ENCODE measurements around the gene LMNTD2.

GRCh38 chr11:559712-560304 lies 730 bp downstream of the LMNTD2 start:
- TF ChIP-seq, protein P1, sequence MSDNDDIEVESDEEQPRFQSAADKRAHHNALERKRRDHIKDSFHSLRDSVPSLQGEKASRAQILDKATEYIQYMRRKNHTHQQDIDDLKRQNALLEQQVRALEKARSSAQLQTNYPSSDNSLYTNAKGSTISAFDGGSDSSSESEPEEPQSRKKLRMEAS (CRISPR knock-in tag; IDR thresholded peaks at IDR 0.05), result no peak
- TF ChIP-seq, protein P2, sequence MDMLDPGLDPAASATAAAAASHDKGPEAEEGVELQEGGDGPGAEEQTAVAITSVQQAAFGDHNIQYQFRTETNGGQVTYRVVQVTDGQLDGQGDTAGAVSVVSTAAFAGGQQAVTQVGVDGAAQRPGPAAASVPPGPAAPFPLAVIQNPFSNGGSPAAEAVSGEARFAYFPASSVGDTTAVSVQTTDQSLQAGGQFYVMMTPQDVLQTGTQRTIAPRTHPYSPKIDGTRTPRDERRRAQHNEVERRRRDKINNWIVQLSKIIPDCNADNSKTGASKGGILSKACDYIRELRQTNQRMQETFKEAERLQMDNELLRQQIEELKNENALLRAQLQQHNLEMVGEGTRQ (CRISPR knock-in tag; IDR thresholded peaks at IDR 0.05), result no peak
- TF ChIP-seq CTCF (IDR thresholded peaks at IDR 0.05) (no peak), TP53 (CRISPR knock-in tag; IDR thresholded peaks at IDR 0.05) (no peak), ZNF232 (CRISPR knock-in tag; IDR thresholded peaks at IDR 0.05) (no peak), ELF4 (CRISPR knock-in tag; IDR thresholded peaks at IDR 0.05; ENCODE audit: low read depth) (no peak), IRF2 (CRISPR knock-in tag; IDR thresholded peaks at IDR 0.05; ENCODE audit: borderline replicate concordance, low read depth) (no peak), ZNF121 (CRISPR knock-in tag; IDR thresholded peaks at IDR 0.05) (peak; percentile 76)
- TF ChIP-seq, protein P3, sequence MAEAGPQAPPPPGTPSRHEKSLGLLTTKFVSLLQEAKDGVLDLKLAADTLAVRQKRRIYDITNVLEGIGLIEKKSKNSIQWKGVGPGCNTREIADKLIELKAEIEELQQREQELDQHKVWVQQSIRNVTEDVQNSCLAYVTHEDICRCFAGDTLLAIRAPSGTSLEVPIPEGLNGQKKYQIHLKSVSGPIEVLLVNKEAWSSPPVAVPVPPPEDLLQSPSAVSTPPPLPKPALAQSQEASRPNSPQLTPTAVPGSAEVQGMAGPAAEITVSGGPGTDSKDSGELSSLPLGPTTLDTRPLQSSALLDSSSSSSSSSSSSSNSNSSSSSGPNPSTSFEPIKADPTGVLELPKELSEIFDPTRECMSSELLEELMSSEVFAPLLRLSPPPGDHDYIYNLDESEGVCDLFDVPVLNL (CRISPR knock-in tag; IDR thresholded peaks at IDR 0.05; ENCODE audit: borderline replicate concordance, low read depth), result no peak
- TF ChIP-seq, protein P4, sequence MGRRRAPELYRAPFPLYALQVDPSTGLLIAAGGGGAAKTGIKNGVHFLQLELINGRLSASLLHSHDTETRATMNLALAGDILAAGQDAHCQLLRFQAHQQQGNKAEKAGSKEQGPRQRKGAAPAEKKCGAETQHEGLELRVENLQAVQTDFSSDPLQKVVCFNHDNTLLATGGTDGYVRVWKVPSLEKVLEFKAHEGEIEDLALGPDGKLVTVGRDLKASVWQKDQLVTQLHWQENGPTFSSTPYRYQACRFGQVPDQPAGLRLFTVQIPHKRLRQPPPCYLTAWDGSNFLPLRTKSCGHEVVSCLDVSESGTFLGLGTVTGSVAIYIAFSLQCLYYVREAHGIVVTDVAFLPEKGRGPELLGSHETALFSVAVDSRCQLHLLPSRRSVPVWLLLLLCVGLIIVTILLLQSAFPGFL (CRISPR knock-in tag; IDR thresholded peaks at IDR 0.05; ENCODE audit: borderline replicate concordance), result no peak

Measured in WTC11 (cell line).